ENCODE measurements around the gene PLK2.

DNA sequence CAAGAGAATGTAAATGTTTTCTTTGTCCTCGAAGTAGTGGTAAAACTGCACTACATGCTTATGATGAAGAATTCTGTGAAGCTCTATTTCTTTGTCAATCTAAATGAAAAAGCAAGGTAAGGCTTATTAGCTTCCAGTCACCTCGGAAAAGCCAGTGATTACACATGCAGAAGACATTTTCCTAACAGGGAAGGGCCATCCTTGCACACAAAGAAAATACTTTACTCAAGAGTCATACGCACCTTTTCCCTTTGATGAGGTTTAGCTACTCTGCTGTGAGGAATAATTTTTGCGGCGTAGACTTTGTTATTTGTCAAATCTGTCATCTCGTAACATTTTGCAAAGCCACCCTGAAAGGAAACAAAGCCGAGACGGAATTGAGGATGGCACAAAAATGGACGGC lies 1.1 kb downstream of the PLK2 start:
- TF ChIP-seq, protein P1, sequence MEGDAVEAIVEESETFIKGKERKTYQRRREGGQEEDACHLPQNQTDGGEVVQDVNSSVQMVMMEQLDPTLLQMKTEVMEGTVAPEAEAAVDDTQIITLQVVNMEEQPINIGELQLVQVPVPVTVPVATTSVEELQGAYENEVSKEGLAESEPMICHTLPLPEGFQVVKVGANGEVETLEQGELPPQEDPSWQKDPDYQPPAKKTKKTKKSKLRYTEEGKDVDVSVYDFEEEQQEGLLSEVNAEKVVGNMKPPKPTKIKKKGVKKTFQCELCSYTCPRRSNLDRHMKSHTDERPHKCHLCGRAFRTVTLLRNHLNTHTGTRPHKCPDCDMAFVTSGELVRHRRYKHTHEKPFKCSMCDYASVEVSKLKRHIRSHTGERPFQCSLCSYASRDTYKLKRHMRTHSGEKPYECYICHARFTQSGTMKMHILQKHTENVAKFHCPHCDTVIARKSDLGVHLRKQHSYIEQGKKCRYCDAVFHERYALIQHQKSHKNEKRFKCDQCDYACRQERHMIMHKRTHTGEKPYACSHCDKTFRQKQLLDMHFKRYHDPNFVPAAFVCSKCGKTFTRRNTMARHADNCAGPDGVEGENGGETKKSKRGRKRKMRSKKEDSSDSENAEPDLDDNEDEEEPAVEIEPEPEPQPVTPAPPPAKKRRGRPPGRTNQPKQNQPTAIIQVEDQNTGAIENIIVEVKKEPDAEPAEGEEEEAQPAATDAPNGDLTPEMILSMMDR (IDR thresholded peaks at IDR 0.05) = no peak
- TF ChIP-seq POLR2A (IDR thresholded peaks at IDR 0.05) = no peak
